HCT116 (cell line): ENCODE measurements around the gene CYB561D1. TPM values are rescaled to one million over a fixed set of nuclear protein-coding genes. Genes with fewer than 3 reads are reported as not detected.

Source experiments
- ATAC-seq: fragments of 200-7000 bp; cut with Tn5 transposase; 2 replicates; pipeline ENCODE4 v1.9.1; 2020; ENCODE audit warnings: mild to moderate bottlenecking, moderate library complexity
- BruUV-seq: library from RNA; stranded (reverse); fragments of 400-500 nt; replicated peaks from 2 replicates; lab custom pipeline; 2021; lab: Mats Ljungman, UMichigan
- CTCF ChIA-PET: fragments of 300-600 bp; sonication (Branson Sonifier 250); formaldehyde crosslinking; loops from one replicate; lab custom pipeline; 2021; ENCODE audit warnings: antibody characterized with exemption; lab: Charles Lee
- POLR2A ChIA-PET: fragments of 300-600, 350-600 bp; sonication (Branson Sonifier 250); formaldehyde crosslinking; loops from one replicate; lab custom pipeline; 2021; ENCODE audit warnings: antibody characterized with exemption; lab: Charles Lee
- RAD21 ChIA-PET, 2 experiments: fragments of 300-600 bp; sonication (Branson Sonifier 250); formaldehyde crosslinking; loops; one replicate each; lab custom pipeline; 2023; ENCODE audit warnings: low total read pairs in 2 of 2; ENCODE audit not compliant: uncharacterized antibody in 2 of 2, unreplicated experiment in 2 of 2, low non-redundant PET in 1 of 2; lab: Charles Lee
- DNase-seq: peaks from one replicate; pipeline ENCODE4 v3.0.0-alpha.2; 2010; ENCODE audit warnings: low read depth, low spot score
- H2AFZ ChIP-seq: fragments of 200-600 bp; shearing (Covaris generic), sonication (generic); 2 replicates; pipeline ENCODE4 v1.6.1; 2017; ENCODE audit warnings: low read depth, mixed run types, mixed read lengths, antibody characterized with exemption, low read length; ENCODE audit not compliant: poor library complexity, severe bottlenecking
- H3K27ac ChIP-seq: 2 replicates; pipeline ENCODE4 v1.5.1; 2012; ENCODE audit warnings: low read depth, low read length
- H3K27me3 ChIP-seq: fragments of 200-600 bp; sonication (generic); 2 replicates; pipeline ENCODE4 v1.6.1; 2016; ENCODE audit warnings: mixed run types, low read length, mixed read lengths; ENCODE audit not compliant: insufficient read depth
- H3K36me3 ChIP-seq, 2 experiments: fragments of 200-500 bp in 1 of 2; fragments of 200-600 bp in 1 of 2; sonication (Bioruptor generic) in 1 of 2; sonication (generic) in 1 of 2; 2 replicates each; pipeline versions ENCODE4 v1.5.1 to v1.6.1; 2014 to 2016; ENCODE audit warnings: low read length in 2 of 2, inconsistent platforms in 1 of 2, mixed read lengths in 1 of 2, mixed run types in 1 of 2; ENCODE audit not compliant: insufficient read depth in 2 of 2, control insufficient read depth in 1 of 2
- H3K4me1 ChIP-seq, 2 experiments: fragments of 200-600 bp in 1 of 2; sonication (generic) in 1 of 2; 2 replicates each; pipeline versions ENCODE4 v1.5.1 to v1.6.1; 2012 to 2017; ENCODE audit warnings: low read length in 2 of 2, inconsistent platforms in 1 of 2, mild to moderate bottlenecking in 1 of 2, mixed read lengths in 1 of 2, mixed run types in 1 of 2, moderate library complexity in 1 of 2; ENCODE audit not compliant: insufficient read depth in 2 of 2, control insufficient read depth in 1 of 2
- H3K4me2 ChIP-seq: fragments of 200-600 bp; sonication (generic); 2 replicates; pipeline ENCODE4 v1.6.1; 2017; ENCODE audit warnings: mixed run types, low read length, mixed read lengths
- H3K4me3 ChIP-seq, 2 experiments: fragments of 200-600 bp in 1 of 2; sonication (generic) in 1 of 2; replicated peaks in 1 of 2; 2 replicates each; pipeline ENCODE4 v1.5.1; 2011 to 2016; ENCODE audit warnings: low read length in 2 of 2, control low read depth in 1 of 2, low read depth in 1 of 2, mild to moderate bottlenecking in 1 of 2, mixed read lengths in 1 of 2, mixed run types in 1 of 2
- H3K79me2 ChIP-seq: fragments of 200-600 bp; sonication (generic); 2 replicates; pipeline ENCODE4 v1.6.1; 2017; ENCODE audit warnings: mild to moderate bottlenecking, mixed run types, low read length, moderate library complexity, mixed read lengths; ENCODE audit not compliant: insufficient read depth
- H3K9ac ChIP-seq: fragments of 200-600 bp; sonication (generic); 2 replicates; pipeline ENCODE4 v1.6.1; 2016; ENCODE audit warnings: low read length, mixed read lengths
- H3K9me2 ChIP-seq: fragments of 200-600 bp; sonication (generic), shearing (Covaris generic); 2 replicates; pipeline ENCODE4 v1.6.1; 2017; ENCODE audit warnings: mixed run types, mild to moderate bottlenecking, moderate library complexity; ENCODE audit not compliant: insufficient read depth
- H3K9me3 ChIP-seq, 2 experiments: fragments of 200-500 bp in 1 of 2; fragments of 200-600 bp in 1 of 2; sonication (Bioruptor generic) in 1 of 2; sonication (generic) in 1 of 2; 2 replicates each; pipeline ENCODE4 v1.6.1; 2014 to 2017; ENCODE audit warnings: low read length in 2 of 2, mixed read lengths in 2 of 2, inconsistent platforms in 1 of 2, low read depth in 1 of 2, mild to moderate bottlenecking in 1 of 2, mixed run types in 1 of 2, moderate library complexity in 1 of 2; ENCODE audit not compliant: control insufficient read depth in 1 of 2, insufficient read depth in 1 of 2
- H4K20me1 ChIP-seq: fragments of 200-600 bp; sonication (generic), shearing (Covaris generic); 2 replicates; pipeline ENCODE4 v1.6.1; 2017; ENCODE audit warnings: mixed run types, mild to moderate bottlenecking, moderate library complexity; ENCODE audit not compliant: insufficient read depth
- CBX3 ChIP-seq: IDR thresholded peaks from 2 replicates; pipeline ENCODE4 v1.6.1; 2012; ENCODE audit warnings: low read depth
- CEBPB ChIP-seq: IDR thresholded peaks from 2 replicates; pipeline ENCODE4 v1.6.1; 2012; ENCODE audit warnings: low read depth
- CTCF ChIP-seq, 3 experiments: fragments of 200-600 bp in 1 of 3; sonication (generic) in 1 of 3; IDR thresholded peaks in 2 of 3; conservative IDR thresholded peaks in 1 of 3; 2 replicates each; pipeline ENCODE4 v1.5.1; 2012 to 2017; ENCODE audit warnings: low read depth in 2 of 3, low read length in 2 of 3, antibody characterized with exemption in 1 of 3, borderline replicate concordance in 1 of 3, control low read depth in 1 of 3, mild to moderate bottlenecking in 1 of 3, mixed read lengths in 1 of 3, mixed run types in 1 of 3, moderate library complexity in 1 of 3; ENCODE audit not compliant: insufficient read depth in 1 of 3
- EGR1 ChIP-seq: IDR thresholded peaks from 2 replicates; pipeline ENCODE4 v1.6.1; 2012; ENCODE audit warnings: low read depth
- ELF1 ChIP-seq: IDR thresholded peaks from 2 replicates; pipeline ENCODE4 v1.6.1; 2012; ENCODE audit warnings: low read depth, borderline replicate concordance
- EZH2 ChIP-seq: fragments of 200-600 bp; sonication (generic); IDR thresholded peaks from 2 replicates; pipeline ENCODE4 v1.6.1; 2017; ENCODE audit warnings: antibody characterized with exemption, mixed run types
- EZH2phosphoT487 ChIP-seq: fragments of 200-600 bp; IDR thresholded peaks from 2 replicates; pipeline ENCODE4 v1.6.1; 2018; ENCODE audit warnings: antibody characterized with exemption, borderline replicate concordance
- JUND ChIP-seq: IDR thresholded peaks from 2 replicates; pipeline ENCODE4 v1.6.1; 2012
- MAX ChIP-seq: IDR thresholded peaks from 2 replicates; pipeline ENCODE4 v1.6.1; 2012
- POLR2A ChIP-seq: IDR thresholded peaks from 2 replicates; pipeline ENCODE4 v1.7.0; 2011; ENCODE audit warnings: borderline replicate concordance; ENCODE audit not compliant: insufficient read depth, insufficient read length; ENCODE audit errors: extremely low read depth
- POLR2AphosphoS5 ChIP-seq: IDR thresholded peaks from 2 replicates; pipeline ENCODE4 v1.6.1; 2011; ENCODE audit warnings: mild to moderate bottlenecking, low read depth, low read length, moderate library complexity
- RAD21 ChIP-seq: IDR thresholded peaks from 2 replicates; pipeline ENCODE4 v1.6.1; 2012; ENCODE audit warnings: low read depth, mild to moderate bottlenecking
- SIN3A ChIP-seq: IDR thresholded peaks from 2 replicates; pipeline ENCODE4 v1.6.1; 2012; ENCODE audit warnings: low read depth
- SP1 ChIP-seq: IDR thresholded peaks from 2 replicates; pipeline ENCODE4 v1.6.1; 2012; ENCODE audit warnings: low read depth
- SRF ChIP-seq: IDR thresholded peaks from 2 replicates; pipeline ENCODE4 v1.6.1; 2012; ENCODE audit warnings: low read depth
- YY1 ChIP-seq: IDR thresholded peaks from 2 replicates; pipeline ENCODE4 v1.6.1; 2011; ENCODE audit warnings: low read length, low read depth, moderate library complexity, mild to moderate bottlenecking; ENCODE audit not compliant: insufficient replicate concordance; ENCODE audit errors: extremely low read depth
- ZFX ChIP-seq: fragments of 450-650 bp; IDR thresholded peaks from 2 replicates; pipeline ENCODE4 v1.6.1; 2017
- ZNF274 ChIP-seq: fragments of 200-500 bp; sonication (Bioruptor generic); IDR thresholded peaks from 2 replicates; pipeline ENCODE4 v1.6.1; 2014; ENCODE audit warnings: mild to moderate bottlenecking, low read depth, low read length, inconsistent platforms
- intact Hi-C: fragments of 100-400 bp; cut with micrococcal nuclease; formaldehyde crosslinking; loops from 2 replicates; pipeline ENCODE4 v1.10.0; 2022
- total RNA-seq: library from RNA; stranded (reverse); gene quantifications from one replicate; pipeline ENCODE4 v1.2.1, GENCODE V29; 2021; ENCODE audit not compliant: unreplicated experiment
- TF ChIP-seq, protein P1 (sequence below): IDR thresholded peaks from 2 replicates; pipeline ENCODE4 v1.6.1; 2011; ENCODE audit warnings: mild to moderate bottlenecking, low read length, moderate library complexity; ENCODE audit not compliant: insufficient replicate concordance; ENCODE audit errors: extremely low read depth

CYB561D1 gene
- total RNA-seq, 1 experiment from 2014 or later: 5.9 TPM

GRCh38 chr1:109447524-109447923 is 46.4 kb upstream of the CYB561D1 start:
- ChIA-PET RAD21 (no interaction called here), POLR2A (no interaction called here), CTCF (no interaction called here)
- intact Hi-C loops: no loop called here
- H3K4me3 ChIP-seq: no peak overlapping the region
- H2AFZ ChIP-seq: no peak overlapping the region
- H3K79me2 ChIP-seq: no peaks in the 10 kb centered on the region
- DNase-seq (no peak), ATAC-seq (no peak)
- no peaks in the 10 kb centered on the region for H3K27me3 ChIP-seq
- H3K9ac ChIP-seq: no peak overlapping the region
- no peaks in the 10 kb centered on the region for H3K9me2 ChIP-seq
- no peaks in the 10 kb centered on the region for H4K20me1 ChIP-seq
- H3K4me1 ChIP-seq: no peaks in the 10 kb centered on the region
- no peak overlapping the region for H3K27ac ChIP-seq
- TF ChIP-seq ZNF274 (no peak), SP1 (no peak), EZH2phosphoT487 (no peak)
- H3K36me3 ChIP-seq: no peaks in the 10 kb centered on the region
- H3K4me2 ChIP-seq: no peak overlapping the region
- no peaks in the 10 kb centered on the region for H3K9me3 ChIP-seq
- BruUV-seq: no TSS peak

DNA sequence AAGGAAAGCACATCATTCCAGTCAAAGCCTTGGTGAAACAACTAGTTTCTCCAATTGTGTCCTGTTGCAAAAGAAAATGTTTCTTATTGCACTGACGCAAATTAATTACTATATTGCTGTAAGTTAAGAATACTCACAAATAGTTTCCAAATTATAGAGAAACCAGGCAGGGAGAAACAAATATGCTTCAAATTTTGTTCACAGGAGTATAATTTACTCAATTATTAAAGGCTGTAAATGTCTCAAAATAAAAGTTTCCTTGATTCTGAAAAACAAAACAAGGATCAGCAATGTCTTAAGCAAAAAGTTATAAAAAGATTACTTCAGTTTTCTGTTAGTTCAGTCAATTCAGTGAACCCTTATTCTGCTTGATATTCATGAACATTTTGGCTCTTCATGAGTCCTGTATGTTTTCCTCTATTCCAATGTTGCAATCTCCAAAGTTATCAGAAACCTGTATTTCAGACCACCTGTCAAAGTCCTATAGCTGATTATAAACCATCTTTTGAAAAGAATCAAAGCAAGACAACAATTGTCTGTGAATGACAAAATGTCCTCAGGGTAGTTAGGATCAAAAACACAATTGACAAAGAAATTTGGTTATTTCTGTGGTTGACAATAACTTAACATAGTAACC is 39.3 kb upstream of the CYB561D1 start:
- Histone ChIP-seq H3K27ac (no peak overlapping the region), H3K4me2 (no peak overlapping the region), H3K9me3 (peaks cover 0 to 3% of the 10 kb centered on the region in 2 experiments; a peak in 1 of 4 replicates), H3K9ac (no peak overlapping the region), H3K27me3 (no peaks in the 10 kb centered on the region), H3K79me2 (no peaks in the 10 kb centered on the region), H4K20me1 (no peaks in the 10 kb centered on the region), H3K9me2 (no peaks in the 10 kb centered on the region), H2AFZ (no peak overlapping the region), H3K36me3 (no peaks in the 10 kb centered on the region), H3K4me3 (no peak overlapping the region), H3K4me1 (no peaks in the 10 kb centered on the region)
- intact Hi-C loops: no loop called here
- ChIA-PET RAD21 (no interaction called here), POLR2A (no interaction called here), CTCF (no interaction called here)
- DNase-seq: no peak
- no peak for ATAC-seq
- BruUV-seq: no TSS peak
- TF ChIP-seq CTCF (IDR thresholded peaks at IDR 0.05 in 2 of 3, conservative IDR thresholded peaks at IDR 0.05 in 1 of 3; ENCODE audit: borderline replicate concordance in 1 of 3, insufficient read depth in 1 of 3, low read depth in 2 of 3, low read length in 2 of 3) (no peak), POLR2A (no peak), ELF1 (no peak), EGR1 (no peak), CBX3 (no peak), SP1 (no peak), SIN3A (no peak), CEBPB (no peak), JUND (no peak), EZH2 (no peak), MAX (no peak), SRF (no peak), EZH2phosphoT487 (no peak), POLR2AphosphoS5 (no peak), RAD21 (no peak), YY1 (no peak), ZFX (no peak)
- TF ChIP-seq, protein P1, sequence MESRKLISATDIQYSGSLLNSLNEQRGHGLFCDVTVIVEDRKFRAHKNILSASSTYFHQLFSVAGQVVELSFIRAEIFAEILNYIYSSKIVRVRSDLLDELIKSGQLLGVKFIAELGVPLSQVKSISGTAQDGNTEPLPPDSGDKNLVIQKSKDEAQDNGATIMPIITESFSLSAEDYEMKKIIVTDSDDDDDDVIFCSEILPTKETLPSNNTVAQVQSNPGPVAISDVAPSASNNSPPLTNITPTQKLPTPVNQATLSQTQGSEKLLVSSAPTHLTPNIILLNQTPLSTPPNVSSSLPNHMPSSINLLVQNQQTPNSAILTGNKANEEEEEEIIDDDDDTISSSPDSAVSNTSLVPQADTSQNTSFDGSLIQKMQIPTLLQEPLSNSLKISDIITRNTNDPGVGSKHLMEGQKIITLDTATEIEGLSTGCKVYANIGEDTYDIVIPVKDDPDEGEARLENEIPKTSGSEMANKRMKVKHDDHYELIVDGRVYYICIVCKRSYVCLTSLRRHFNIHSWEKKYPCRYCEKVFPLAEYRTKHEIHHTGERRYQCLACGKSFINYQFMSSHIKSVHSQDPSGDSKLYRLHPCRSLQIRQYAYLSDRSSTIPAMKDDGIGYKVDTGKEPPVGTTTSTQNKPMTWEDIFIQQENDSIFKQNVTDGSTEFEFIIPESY: no peak
